Parathyroid adenoma (tissue), 2 donors: ENCODE measurements around the gene PCYT2.

ENCODE experiments used
- H2AFZ ChIP-seq: fragments of 300-600 bp; sonication (generic); one replicate; pipeline ENCODE4 v1.7.0; 2017; ENCODE audit warnings: antibody characterized with exemption, mild to moderate bottlenecking
- H3K27ac ChIP-seq: fragments of 300-600 bp; sonication (generic); one replicate; pipeline ENCODE4 v1.7.0; 2017
- H3K27me3 ChIP-seq: fragments of 300-600 bp; sonication (generic); one replicate; pipeline ENCODE4 v1.7.0; 2017; ENCODE audit warnings: low read length; ENCODE audit not compliant: control insufficient read depth, insufficient read depth
- H3K36me3 ChIP-seq: fragments of 300-600 bp; sonication (generic); one replicate; pipeline ENCODE4 v1.7.0; 2017; ENCODE audit warnings: low read length; ENCODE audit not compliant: control insufficient read depth, insufficient read depth
- H3K4me1 ChIP-seq: fragments of 300-600 bp; sonication (generic); one replicate; pipeline ENCODE4 v1.7.0; 2017; ENCODE audit warnings: control low read depth
- H3K4me2 ChIP-seq: fragments of 300-600 bp; sonication (generic); one replicate; pipeline ENCODE4 v1.7.0; 2017; ENCODE audit warnings: low read length
- H3K4me3 ChIP-seq: fragments of 300-600 bp; sonication (generic); one replicate; pipeline ENCODE4 v1.7.0; 2017; ENCODE audit warnings: low read depth, low read length
- H3K79me2 ChIP-seq: fragments of 300-600 bp; sonication (generic); one replicate; pipeline ENCODE4 v1.7.0; 2017; ENCODE audit warnings: control low read depth
- H3K9ac ChIP-seq: fragments of 300-600 bp; sonication (generic); one replicate; pipeline ENCODE4 v1.7.0; 2017; ENCODE audit warnings: mild to moderate bottlenecking
- H3K9me3 ChIP-seq: fragments of 300-600 bp; sonication (generic); one replicate; pipeline ENCODE4 v1.7.0; 2017; ENCODE audit warnings: low read length; ENCODE audit not compliant: control insufficient read depth
- TF ChIP-seq, protein P1 (sequence below): fragments of 300-600 bp; sonication (generic); IDR thresholded peaks from one replicate; pipeline ENCODE4 v1.7.0; 2017; ENCODE audit warnings: antibody characterized with exemption, mild to moderate bottlenecking
- donor health status: primary hyperparathyroidism.

The PCYT2 gene

DNA sequence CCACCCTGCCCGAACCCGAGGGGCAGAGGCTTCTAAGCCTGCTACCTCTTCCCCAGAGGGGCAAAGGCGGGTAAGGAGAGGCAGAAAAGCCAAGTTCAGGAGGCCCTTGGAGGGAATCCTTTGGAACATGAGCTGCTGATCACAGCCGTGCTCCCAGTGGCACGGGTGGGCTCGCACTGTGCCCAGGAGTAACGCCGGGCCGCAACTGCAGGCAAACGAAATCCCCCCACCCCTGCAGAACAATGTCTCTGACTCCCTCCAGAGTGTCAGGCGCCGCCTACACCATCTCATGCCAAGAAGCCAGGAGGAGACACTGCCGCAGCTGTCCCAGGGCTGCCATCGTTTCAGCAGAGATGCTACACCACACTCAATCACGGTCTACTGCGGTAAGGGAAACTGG is 59.8 kb downstream of the PCYT2 start:
- Histone ChIP-seq H3K4me1 (no peaks in the 10 kb centered on the region), H3K79me2 (peaks cover 16% of the 10 kb centered on the region), H3K27me3 (no peaks in the 10 kb centered on the region), H3K9ac (no peak overlapping the region), H3K4me2 (no peak overlapping the region), H2AFZ (no peak overlapping the region), H3K9me3 (no peaks in the 10 kb centered on the region), H3K4me3 (no peak overlapping the region), H3K36me3 (no peaks in the 10 kb centered on the region), H3K27ac (no peak overlapping the region)
- TF ChIP-seq, protein P1, sequence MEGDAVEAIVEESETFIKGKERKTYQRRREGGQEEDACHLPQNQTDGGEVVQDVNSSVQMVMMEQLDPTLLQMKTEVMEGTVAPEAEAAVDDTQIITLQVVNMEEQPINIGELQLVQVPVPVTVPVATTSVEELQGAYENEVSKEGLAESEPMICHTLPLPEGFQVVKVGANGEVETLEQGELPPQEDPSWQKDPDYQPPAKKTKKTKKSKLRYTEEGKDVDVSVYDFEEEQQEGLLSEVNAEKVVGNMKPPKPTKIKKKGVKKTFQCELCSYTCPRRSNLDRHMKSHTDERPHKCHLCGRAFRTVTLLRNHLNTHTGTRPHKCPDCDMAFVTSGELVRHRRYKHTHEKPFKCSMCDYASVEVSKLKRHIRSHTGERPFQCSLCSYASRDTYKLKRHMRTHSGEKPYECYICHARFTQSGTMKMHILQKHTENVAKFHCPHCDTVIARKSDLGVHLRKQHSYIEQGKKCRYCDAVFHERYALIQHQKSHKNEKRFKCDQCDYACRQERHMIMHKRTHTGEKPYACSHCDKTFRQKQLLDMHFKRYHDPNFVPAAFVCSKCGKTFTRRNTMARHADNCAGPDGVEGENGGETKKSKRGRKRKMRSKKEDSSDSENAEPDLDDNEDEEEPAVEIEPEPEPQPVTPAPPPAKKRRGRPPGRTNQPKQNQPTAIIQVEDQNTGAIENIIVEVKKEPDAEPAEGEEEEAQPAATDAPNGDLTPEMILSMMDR: no peak
